Activated naive CD4-positive, alpha-beta T cell treated with Interleukin-2 at 50 U/mL for 16 hours (primary cell): ENCODE measurements around the gene PSME4.
A peak's percentile ranks its signal among the peaks of the same experiment; 100 is the strongest.
"Not testable (repeated sequence)": the region's sequence is repeated elsewhere in the genome, so short reads cannot be mapped to it uniquely, and the experiment has no call there.

Experiments used
- DNase-seq: peaks from one replicate; pipeline ENCODE4 v3.0.0-alpha.2; 2020

PSME4 gene

DNA sequence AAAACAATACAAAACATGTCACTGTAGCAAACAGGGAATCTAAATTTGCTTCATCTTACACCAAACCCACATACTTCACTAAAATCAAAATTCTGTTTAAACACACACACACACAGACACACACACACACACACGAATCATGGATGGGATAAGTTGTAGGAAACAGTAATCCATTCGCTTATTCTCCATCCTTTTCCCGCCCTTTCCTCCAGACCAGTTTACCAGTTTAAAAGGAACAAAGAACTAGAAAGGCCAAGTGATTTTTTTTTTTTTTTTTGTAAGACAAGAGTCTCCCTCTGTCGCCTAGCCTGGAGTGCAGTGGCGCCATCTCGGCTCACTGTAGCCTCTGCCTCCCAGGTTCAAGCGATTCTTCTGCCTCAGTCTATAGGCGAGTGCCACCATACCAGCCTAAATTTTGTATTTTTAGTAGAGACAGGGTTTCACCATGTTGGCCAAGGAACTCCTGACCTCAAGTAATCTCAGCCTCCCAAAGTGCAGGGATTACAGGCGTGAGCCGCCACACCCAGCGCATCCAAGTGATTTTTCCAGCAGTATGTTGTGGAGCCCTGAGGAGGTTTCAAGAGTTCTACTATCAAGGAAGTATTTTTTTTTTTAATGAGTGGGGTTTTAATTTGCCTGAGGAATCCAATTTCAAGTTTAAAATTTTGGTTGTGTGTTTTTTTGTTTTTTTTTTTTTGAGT, 5.7 kb downstream of the PSME4 start:
- DNase-seq = no peak

DNA sequence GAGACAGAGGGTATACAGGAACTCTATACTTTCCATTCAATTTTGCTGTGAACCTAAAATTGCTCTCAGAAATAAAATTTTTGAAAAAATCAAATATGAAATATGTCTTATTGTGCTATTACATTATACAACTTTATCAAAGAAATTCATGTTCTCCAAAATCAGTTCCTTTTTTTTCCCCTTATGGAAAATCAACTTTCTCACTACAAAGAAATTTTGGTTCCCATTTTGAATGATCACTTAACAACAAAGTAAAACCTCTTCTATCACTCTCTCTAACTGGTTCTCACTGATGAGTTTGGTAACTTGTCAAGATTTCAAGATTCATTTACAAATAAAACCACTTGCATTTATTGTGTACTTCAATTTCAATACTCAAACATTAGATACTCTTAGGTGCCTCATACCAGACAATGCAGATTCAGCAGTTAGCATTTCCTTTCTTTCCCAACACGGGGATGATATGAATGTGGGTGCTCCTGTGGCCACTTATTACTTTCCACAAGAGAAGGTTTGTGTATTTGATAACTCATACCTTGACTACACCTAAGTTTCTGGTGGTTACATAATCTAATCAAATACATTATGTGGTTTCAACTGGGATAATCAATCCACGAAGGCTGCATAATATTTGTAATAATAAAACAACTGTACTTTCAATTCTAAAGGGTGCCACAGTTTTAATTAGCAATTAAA, 6.4 kb downstream of the PSME4 start:
- DNase-seq = no peak

DNA sequence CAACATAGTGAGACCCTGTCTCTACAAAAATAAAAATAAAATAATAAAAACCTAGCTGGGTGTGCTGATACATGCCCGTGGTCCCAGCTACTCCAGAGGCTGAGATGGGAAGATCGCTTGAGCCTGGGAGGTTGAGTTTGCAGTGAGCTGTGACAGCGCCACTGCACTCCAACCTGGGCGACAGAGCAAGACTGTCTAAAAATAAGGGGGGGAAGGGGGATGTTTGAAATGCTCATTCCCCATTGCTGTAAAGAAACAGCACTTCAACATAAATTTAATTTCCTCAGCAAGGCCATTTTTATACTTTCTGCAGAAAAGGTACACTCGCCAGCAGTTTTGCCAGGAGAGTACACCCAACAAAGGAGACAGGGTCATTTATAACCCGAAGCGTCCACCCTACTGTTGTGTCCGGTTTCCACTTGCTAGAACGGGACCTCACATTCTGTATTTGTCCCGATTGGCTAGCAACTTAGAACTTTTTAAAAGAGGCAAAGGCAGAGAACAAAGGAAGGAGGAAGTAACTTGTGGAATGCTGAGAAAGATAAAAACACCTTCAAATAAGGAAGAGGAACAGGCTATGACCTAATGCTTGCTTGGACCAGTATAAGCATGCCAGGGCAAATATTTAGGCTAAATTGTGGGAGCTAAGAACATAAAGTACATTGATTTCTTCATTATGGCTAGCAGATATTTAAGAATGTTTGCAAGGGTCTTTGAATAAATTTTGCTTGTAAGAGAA, 9.1 kb downstream of the PSME4 start:
- DNase-seq = not testable (repeated sequence)

DNA sequence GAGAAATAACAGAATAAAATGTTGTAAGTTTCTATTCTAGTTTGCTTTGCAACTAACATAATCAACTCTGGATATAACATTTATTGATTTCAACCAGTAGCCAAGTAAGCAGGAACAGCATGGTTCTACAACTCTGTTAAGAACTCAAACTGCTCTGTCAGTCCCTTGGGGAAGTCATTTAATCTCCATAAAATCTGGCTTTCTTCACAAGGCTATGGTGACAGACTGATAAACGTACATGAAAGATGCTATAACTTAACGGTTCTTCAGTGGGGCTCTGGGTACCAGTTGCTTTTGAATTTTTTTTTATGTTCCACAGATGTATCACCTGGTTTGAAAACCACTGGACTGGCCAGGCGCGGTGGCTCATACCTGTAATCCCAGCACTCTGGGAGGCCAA, 10.3 kb downstream of the PSME4 start:
- DNase-seq = no peak

DNA sequence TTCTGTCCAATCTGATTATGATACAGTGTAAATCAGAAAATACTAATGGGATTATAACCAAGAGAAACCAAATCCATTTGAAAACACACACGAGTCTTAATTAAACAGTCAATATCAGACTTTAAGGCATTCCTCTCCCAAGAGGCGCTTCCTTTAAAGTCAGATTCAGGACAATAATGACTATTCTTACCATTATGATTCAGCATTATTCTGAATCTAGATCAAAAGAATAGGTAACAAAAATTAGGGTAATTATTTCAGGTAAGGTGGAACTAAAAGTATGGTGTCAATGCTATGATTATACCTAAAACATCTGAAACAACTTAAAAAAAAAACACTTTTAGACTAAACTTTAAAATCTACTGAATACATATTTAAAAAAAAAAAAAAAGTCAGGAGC, 12.3 kb downstream of the PSME4 start:
- DNase-seq = no peak

DNA sequence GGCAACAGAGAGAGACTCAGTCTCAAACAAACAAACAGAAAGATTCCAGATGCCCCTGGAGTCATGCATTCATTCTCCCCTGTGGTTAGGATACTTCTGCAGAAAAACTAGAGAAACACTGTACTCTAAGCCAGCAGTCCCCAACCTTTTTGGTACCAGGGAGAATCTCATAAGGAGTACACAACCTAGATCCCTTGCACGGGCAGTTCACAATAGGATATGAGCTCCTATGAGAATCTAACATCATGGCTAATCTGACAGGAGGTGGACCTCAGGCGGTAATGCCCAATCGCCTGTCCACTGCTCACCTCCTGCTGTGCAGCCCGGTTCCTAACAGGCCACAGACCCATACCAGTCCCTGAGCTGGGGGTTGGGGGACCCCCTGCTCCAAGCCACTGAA, 18.3 kb downstream of the PSME4 start:
- DNase-seq = no peak

DNA sequence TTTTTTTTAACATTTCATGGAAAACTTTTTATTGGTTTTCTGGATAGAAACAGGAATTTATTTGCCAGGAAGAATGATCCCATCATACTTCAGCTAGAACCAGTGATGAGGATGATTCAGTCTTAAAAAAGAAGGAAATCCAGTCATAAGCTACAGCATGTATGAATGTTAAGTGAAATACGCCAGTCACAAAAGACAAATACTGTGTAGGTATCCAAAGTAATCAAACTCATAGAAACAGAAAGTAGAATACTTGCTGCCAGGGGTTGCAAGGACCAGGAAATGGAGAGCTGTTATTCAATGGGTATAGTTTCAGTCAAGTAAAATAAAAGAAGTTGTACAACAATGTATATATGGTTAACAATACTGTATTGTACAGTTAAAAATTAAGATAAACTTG, 21.3 kb downstream of the PSME4 start:
- no peak for DNase-seq

DNA sequence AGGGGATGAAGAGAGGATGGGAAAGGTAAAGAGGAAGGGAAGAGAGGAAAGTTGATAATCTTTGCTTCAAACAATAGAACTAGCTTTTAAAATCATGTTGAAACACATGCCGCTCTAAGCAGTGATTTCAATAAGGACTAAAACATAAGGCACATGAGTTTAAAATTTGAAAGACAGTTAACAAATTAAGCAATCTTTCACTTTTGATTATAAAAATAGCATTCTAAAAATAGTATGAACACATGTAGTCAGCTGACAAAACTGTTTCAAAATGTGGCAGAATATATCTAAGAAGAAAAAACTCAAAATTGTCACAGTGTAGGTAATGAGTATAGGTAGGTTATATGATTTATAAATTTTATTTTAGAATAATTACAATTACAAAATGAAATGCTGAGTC, 25.3 kb downstream of the PSME4 start:
- DNase-seq = no peak

DNA sequence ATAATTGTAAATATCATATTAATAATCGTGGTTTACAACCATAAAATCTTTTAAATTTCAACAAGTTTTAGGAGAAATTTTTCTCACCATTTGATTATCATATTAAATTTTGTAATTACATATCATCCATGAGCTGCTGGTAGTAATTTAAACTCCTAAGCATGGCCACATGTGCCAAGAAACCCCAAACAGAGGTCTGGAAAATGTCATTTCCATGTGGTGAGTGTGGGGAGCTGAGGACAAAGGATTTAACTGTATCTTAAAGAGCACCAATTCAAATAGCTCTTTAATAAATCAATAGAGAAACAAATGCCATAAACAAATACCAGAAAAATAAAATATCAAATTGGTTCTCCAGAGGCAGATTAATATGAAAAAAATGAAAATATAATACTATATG, 26.3 kb downstream of the PSME4 start:
- no peak for DNase-seq

DNA sequence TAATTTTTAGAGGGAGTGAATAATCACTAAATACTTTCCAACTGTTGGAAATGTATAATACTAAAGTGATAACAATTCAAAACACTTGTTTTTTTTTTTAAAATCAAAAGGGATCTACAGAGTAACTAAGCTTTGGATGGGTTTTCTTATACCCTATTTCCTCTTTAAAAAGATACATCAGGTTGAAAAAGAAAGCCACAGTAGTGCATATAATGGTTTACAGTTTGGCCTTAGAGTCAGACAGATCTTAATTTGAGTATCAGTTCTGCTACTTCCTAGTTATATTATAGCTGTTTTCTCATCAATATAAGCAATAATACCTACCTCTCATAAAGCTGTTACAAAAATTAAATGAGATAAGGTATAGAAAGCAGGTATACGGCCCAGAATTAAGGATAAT, 28.5 kb downstream of the PSME4 start:
- no peak for DNase-seq

DNA sequence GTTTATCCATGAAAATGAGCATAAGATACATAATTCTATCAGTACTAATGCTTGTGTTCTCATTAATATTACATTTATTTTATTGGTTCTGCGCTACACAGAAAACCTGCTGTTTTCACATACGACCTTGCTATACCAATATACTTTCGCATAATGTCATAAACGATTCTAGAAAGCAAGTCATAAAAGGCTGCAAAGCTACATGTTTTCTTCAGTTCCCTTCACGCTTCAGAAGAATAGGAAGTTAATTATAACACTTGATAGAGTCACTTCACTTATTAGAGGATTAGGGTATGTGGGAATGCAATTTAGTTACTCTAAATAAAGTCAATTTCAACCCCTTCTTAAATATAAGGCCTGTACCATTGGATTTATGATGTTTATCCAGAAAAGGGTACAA, 29.0 kb downstream of the PSME4 start:
- no peak for DNase-seq

DNA sequence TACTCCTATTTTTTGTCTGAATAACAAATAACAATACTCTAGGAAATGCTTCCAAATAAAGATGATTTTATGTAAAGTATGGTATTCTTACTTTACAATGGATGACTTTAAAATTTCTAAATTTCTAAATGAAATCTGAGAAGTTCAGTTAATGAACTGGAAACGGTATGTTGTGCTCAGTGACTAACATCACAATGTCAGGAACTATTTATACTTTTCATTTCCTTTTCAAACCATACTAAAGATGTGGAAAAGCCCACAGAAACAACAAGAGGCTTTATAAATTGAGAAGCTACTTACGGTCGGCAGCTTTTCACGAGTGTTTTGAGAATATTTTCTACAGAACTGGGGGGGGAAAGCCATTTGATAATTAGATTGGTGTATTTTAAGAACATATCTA, 31.1 kb downstream of the PSME4 start:
- DNase-seq = no peak

DNA sequence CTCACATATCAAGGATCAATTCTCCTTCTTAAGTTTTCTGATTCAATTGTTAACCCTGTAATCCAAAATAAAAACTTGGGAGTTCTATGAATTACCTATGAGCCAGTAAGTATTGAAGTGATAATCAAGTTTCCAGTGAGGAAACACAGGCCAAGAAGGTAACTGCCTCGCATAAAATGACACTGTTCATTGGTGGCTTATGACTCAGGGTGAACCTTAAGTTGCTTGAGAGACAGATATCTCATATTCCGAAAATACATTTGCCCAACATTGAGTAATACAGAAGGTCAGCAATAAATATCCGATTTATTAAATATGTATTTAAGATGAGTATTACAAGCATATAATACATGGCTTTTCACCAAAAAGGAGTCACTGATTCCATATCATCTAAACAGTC, 31.9 kb downstream of the PSME4 start:
- no peak for DNase-seq

DNA sequence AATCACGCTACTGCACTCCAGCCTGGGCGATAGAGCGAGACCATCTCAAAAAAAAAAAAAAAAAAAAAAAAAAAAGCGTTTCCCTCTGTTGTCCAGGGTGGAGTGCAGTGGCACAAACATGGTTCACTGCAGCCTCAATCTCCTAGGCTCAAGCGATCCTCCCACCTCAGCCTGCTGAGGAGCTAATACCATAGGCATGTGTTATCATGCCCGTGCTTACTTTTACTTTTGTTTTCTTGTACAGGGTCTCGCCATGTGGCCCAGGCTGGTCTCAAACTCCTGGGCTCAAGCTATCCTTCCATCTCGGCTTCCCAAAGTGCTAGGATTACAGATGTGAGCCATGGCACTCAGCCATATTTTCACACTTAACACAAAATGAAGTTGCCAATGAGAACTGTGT, 37.5 kb downstream of the PSME4 start:
- no peak for DNase-seq

DNA sequence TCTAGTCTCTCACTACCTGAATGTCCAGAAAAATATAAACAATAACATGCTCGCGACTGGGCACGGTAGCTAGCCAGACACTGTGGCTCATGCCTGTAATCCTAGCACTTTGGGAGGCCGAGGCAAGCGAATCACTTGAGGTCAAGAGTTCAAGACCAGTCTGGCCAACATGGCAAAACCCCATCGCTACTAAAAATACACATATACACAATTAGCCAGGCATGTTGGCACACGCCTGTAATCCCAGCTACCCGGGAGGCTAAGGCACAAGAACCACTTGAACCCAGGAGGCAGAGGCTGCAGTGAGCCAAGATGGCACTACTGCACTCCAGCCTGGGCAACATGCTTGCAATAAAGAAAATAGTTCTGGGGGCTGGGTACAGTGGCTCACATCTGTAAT, 44.5 kb downstream of the PSME4 start:
- DNase-seq = not testable (repeated sequence)

DNA sequence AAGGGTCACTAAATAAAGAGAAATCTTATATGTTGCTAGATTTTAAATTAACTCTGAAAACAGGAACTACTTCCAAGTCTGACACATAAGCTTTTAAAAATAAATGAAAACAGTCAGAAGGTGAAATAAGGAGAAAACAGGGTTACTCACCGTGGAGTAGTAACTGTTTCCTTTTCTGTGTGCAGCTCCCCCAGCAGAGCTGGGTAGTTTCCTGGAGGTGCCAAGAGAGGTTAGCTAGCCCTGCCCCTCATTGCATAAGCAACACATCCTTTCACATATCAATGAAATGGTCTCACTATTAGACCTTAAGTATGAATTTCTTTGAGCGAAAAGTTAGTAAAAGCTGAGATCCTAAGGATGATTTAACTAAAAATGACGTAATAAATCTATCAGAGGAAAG, 57.1 kb downstream of the PSME4 start:
- peak; percentile 17 for DNase-seq

DNA sequence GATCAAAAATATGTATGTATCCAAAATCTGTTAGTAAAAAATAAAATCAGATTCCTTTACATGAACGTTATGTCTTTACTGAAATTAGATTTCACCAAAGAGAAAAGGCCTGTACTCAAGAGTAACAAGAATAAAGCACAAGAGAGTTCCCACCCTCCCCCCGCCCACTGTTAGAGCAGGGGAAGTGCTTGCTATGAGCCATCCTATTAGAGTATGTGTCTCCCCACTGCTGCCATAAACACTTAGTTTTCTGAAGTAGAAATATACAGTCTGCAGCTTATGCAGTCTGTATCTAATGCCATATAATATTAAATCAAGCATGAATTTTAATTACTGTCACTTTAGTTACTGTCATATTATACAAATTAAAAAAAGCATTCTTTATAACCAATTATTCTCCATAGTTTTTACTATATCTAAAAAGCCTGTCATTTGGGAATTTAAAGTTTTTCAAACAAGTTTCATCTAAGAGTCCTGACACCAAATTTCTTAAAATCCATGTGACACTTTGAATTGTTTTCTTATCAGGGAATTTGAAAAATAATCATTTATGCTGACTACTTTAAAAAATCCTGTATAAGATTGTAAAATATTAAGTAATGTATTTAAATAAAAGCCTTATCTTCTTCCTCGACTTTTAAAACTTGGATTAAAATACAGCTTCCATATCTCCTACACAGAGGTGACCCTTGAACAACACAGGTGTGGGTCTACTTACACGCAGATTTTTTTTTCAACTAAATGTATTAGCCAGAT, 59.2 kb downstream of the PSME4 start:
- no peak for DNase-seq

DNA sequence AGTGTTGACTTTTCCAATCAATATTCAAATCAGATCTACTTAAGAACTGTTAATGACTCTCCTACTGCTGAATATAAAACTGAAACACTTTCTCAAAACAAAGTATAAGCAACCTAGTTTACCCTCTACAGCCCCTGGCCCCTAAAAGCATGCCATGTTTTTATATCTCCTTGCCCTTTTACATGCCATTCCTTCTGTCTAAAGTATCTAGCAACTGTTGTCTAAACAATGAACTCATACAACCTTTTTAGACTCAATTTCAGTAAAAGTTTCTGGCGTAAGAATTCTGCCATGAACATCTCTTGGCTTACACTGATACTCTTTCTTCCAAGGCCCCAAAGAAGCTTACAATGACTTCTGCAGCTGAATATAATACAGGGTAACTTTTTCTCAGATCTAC, 63.2 kb downstream of the PSME4 start:
- DNase-seq = no peak

DNA sequence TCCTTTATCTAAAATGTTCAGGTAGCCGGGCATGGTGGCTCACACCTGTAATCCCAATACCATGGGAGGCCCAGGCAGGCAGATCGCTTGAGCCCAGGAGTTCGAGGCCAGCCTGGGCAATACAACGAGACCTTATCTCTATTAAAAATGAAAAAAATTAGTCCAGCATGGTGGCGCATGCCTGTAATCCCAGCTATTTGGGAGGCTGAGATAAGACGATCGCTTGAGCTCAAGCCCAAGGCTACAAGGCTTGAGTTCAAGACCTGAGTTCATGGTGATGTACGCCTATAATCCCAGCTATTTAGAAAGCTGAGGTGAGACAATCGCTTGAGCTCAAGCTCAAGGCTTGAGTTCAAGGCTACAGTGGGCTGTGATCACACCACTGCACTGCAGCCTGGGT, 65.4 kb downstream of the PSME4 start:
- DNase-seq = no peak

DNA sequence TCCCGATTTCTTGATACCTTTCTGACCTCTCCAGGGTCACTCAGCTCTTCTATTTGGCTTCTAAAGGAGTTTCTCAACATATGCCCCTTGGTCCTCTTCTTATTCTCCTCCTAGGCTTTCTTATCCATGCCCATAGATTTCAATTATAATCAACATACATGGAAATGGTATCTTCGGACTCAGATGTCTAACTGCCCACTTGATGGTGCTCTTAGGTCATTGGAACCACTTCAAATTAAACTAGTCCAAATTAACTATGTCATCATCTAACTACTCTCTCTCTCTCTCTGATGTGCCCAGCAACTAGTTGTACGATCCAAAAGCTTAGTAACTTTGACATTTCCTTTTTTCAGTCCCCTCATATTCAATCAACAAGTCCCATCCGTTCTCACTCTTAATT, 67.8 kb downstream of the PSME4 start:
- no peak for DNase-seq

DNA sequence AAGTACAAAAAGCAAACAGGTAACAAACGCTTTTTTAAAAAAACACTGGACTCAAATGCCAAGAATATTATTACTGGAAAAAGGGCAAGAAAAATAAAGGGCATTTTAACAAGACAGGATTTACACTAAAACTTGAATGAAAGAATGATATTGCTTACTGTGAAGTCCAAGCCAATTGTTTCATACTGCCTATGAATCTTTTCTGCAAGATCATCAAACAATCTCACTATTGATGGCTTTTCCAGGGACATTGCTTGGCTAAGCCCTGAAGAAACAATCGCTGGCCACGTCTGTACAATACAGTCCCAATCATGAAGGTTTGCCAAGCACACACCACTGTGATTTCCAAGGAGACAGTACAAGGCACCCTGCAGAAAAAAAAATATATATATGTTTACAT, 69.6 kb downstream of the PSME4 start:
- DNase-seq = no peak

DNA sequence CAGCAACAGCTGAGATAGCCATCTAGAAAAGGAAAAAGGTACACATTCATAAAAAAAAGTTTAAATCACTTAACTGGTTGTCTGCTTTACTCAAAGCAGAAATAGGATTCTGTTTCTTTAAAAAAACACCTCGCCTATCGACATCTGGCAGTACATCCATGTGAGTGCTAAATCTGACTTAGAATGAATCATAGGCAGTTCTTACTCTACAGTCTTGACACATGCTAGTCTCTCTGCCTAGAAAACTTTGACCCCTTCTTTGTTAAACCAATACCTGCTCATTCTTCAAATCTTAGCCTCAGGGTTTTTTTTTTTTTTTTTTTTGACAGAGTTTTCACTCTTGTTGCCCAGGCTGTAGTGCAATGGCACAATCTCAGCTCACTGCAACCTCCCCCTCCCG, 73.9 kb downstream of the PSME4 start:
- no peak for DNase-seq
